Glutamatergic neuron (in vitro differentiated cells): ENCODE measurements around the gene ELP4. TPM values are rescaled to one million over a fixed set of nuclear protein-coding genes. Genes with fewer than 3 reads are reported as not detected.

Source experiments
- DNase-seq: peaks from one replicate; pipeline ENCODE4 v3.0.0; 2022
- H3K27ac Mint-ChIP-seq: one replicate; pipeline ENCODE4 v1.8.0; 2020; ENCODE audit warnings: mild to moderate bottlenecking, mixed read lengths, inconsistent platforms; ENCODE audit not compliant: unreplicated experiment
- H3K27me3 Mint-ChIP-seq: one replicate; pipeline ENCODE4 v1.8.0; 2020; ENCODE audit warnings: mild to moderate bottlenecking, moderate library complexity, mixed read lengths, inconsistent platforms; ENCODE audit not compliant: unreplicated experiment
- H3K36me3 Mint-ChIP-seq: one replicate; pipeline ENCODE4 v1.8.0; 2020; ENCODE audit warnings: mild to moderate bottlenecking, mixed read lengths, inconsistent platforms; ENCODE audit not compliant: unreplicated experiment
- H3K4me1 Mint-ChIP-seq: one replicate; pipeline ENCODE4 v1.8.0; 2020; ENCODE audit warnings: mild to moderate bottlenecking, low read depth, mixed read lengths, inconsistent platforms; ENCODE audit not compliant: unreplicated experiment
- H3K4me3 Mint-ChIP-seq: one replicate; pipeline ENCODE4 v1.8.0; 2020; ENCODE audit warnings: mild to moderate bottlenecking, mixed read lengths, inconsistent platforms; ENCODE audit not compliant: unreplicated experiment
- H3K9me3 Mint-ChIP-seq: one replicate; pipeline ENCODE4 v1.8.0; 2020; ENCODE audit warnings: mild to moderate bottlenecking, moderate library complexity, mixed read lengths, inconsistent platforms; ENCODE audit not compliant: unreplicated experiment
- CTCF ChIP-seq: fragments of 200-600 bp; sonication (generic); IDR thresholded peaks from one replicate; pipeline ENCODE4 v1.5.0; 2021; ENCODE audit not compliant: partially characterized antibody, unreplicated experiment
- total RNA-seq: library from RNA; stranded (reverse); fragmentation: NEBNext Ultra II Directional; extraction: Animal tissue kit (Norgen Biotek cat#: 25700); gene quantifications from one replicate; pipeline ENCODE4 v1.2.1, GENCODE V29; 2021; ENCODE audit not compliant: unreplicated experiment

Gene ELP4
- total RNA-seq, 1 donor from 2014 or later, result 9.9 TPM

- Mint-ChIP-seq H3K27ac (no peak overlapping the region), H3K9me3 (peaks cover 2% of the 10 kb centered on the region), H3K36me3 (no peaks in the 10 kb centered on the region), H3K4me3 (no peak overlapping the region), H3K4me1 (no peaks in the 10 kb centered on the region), H3K27me3 (no peaks in the 10 kb centered on the region)
- TF ChIP-seq CTCF, result no peak
- no peak for DNase-seq
These were observed 107.7 kb downstream of the ELP4 start for GRCh38 chr11:31617246-31617645.

- Mint-ChIP-seq H3K4me3 (no peak overlapping the region), H3K27me3 (no peaks in the 10 kb centered on the region), H3K4me1 (no peaks in the 10 kb centered on the region), H3K36me3 (no peaks in the 10 kb centered on the region), H3K9me3 (peaks cover 2% of the 10 kb centered on the region), H3K27ac (no peak overlapping the region)
- no peak for TF ChIP-seq CTCF
- DNase-seq, result no peak
These were observed 110.4 kb downstream of the ELP4 start for GRCh38 chr11:31619980-31620379.

GRCh38 chr11:31620434-31620833, 110.9 kb downstream of the ELP4 start:
- H3K27ac Mint-ChIP-seq, result no peak overlapping the region
- H3K4me3 Mint-ChIP-seq, result no peak overlapping the region
- H3K9me3 Mint-ChIP-seq, result peaks cover 2% of the 10 kb centered on the region
- H3K27me3 Mint-ChIP-seq, result no peaks in the 10 kb centered on the region
- no peaks in the 10 kb centered on the region for H3K4me1 Mint-ChIP-seq
- no peak for DNase-seq
- H3K36me3 Mint-ChIP-seq, result no peaks in the 10 kb centered on the region
- TF ChIP-seq CTCF, result no peak

- no peaks in the 10 kb centered on the region for H3K27me3 Mint-ChIP-seq
- no peaks in the 10 kb centered on the region for H3K9me3 Mint-ChIP-seq
- no peak for TF ChIP-seq CTCF
- H3K36me3 Mint-ChIP-seq, result no peaks in the 10 kb centered on the region
- DNase-seq, result no peak
- no peak overlapping the region for H3K27ac Mint-ChIP-seq
- no peaks in the 10 kb centered on the region for H3K4me1 Mint-ChIP-seq
- no peak overlapping the region for H3K4me3 Mint-ChIP-seq
These were observed 116.3 kb downstream of the ELP4 start for GRCh38 chr11:31625868-31626267.

- H3K27me3 Mint-ChIP-seq, result no peaks in the 10 kb centered on the region
- no peaks in the 10 kb centered on the region for H3K36me3 Mint-ChIP-seq
- H3K4me1 Mint-ChIP-seq, result no peaks in the 10 kb centered on the region
- no peak overlapping the region for H3K4me3 Mint-ChIP-seq
- DNase-seq, result no peak
- no peaks in the 10 kb centered on the region for H3K9me3 Mint-ChIP-seq
- no peak overlapping the region for H3K27ac Mint-ChIP-seq
- no peak for TF ChIP-seq CTCF
These were observed 118.5 kb downstream of the ELP4 start for GRCh38 chr11:31628111-31628510.
